ENCODE results near the gene COX19.
"Not testable (repeated sequence)": the region's sequence is repeated elsewhere in the genome, so short reads cannot be mapped to it uniquely, and the experiment has no call there.

The COX19 gene

GRCh38 chr7:960972-961371, 14.4 kb downstream of the COX19 start:
- not testable (repeated sequence) for DNase-seq (ENCODE audit: low read depth in 2 of 2)

GRCh38 chr7:960269-960871, 15.0 kb downstream of the COX19 start:
- DNase-seq (ENCODE audit: low read depth in 2 of 2) = no peak

GRCh38 chr7:959740-960139, 15.6 kb downstream of the COX19 start:
- not testable (repeated sequence) for DNase-seq (ENCODE audit: low read depth in 2 of 2)

- DNase-seq (ENCODE audit: low read depth in 2 of 2) = no peak
These were observed 16.1 kb downstream of the COX19 start for GRCh38 chr7:959271-959670.

GRCh38 chr7:958221-959200, 16.8 kb downstream of the COX19 start:
- DNase-seq (ENCODE audit: low read depth in 2 of 2) = no peak

GRCh38 chr7:957418-958220, 17.7 kb downstream of the COX19 start:
- no peak for DNase-seq (ENCODE audit: low read depth in 2 of 2)

GRCh38 chr7:956031-956430, 19.3 kb downstream of the COX19 start:
- DNase-seq (ENCODE audit: low read depth in 2 of 2) = no peak

GRCh38 chr7:954330-955238, 20.8 kb downstream of the COX19 start, which contains the start of gene ADAP1:
Gene ADAP1, minus strand, starts transcription at chr7:954680. Its CDS starts 203 bp downstream, at chr7:954477.
- DNase-seq (ENCODE audit: low read depth in 2 of 2) = no peak

- no peak for DNase-seq (ENCODE audit: low read depth in 2 of 2)
These were observed 21.6 kb downstream of the COX19 start for GRCh38 chr7:953547-954327.

- no peak for DNase-seq (ENCODE audit: low read depth in 2 of 2)
These were observed 22.6 kb downstream of the COX19 start for GRCh38 chr7:952548-953441.

GRCh38 chr7:951881-952547, 23.3 kb downstream of the COX19 start:
- DNase-seq (ENCODE audit: low read depth in 2 of 2) = no peak

GRCh38 chr7:949021-949934, 26.1 kb downstream of the COX19 start:
- DNase-seq (ENCODE audit: low read depth in 2 of 2) = no peak

- no peak for DNase-seq (ENCODE audit: low read depth in 2 of 2)
These were observed 27.7 kb downstream of the COX19 start for GRCh38 chr7:947391-948210.

GRCh38 chr7:946256-946996, 28.9 kb downstream of the COX19 start:
- DNase-seq (ENCODE audit: low read depth in 2 of 2) = no peak

- DNase-seq (ENCODE audit: low read depth in 2 of 2) = no peak
These were observed 29.6 kb downstream of the COX19 start for GRCh38 chr7:945556-946255.

Measured in activated CD8-positive, alpha-beta memory T cell treated with anti-CD3 and anti-CD28 coated beads for 4 hours (primary cell).